Measurements from ENCODE around the gene KRTAP10-10. TPM values are rescaled to one million over a fixed set of nuclear protein-coding genes. Genes with fewer than 3 reads are reported as not detected.

KRTAP10-10 gene
- total and polyA plus RNA-seq, 9 of the 15 experiments (the other 6 are each of a cell fraction or from before 2014, with no cell fraction given) = not detected

DNA sequence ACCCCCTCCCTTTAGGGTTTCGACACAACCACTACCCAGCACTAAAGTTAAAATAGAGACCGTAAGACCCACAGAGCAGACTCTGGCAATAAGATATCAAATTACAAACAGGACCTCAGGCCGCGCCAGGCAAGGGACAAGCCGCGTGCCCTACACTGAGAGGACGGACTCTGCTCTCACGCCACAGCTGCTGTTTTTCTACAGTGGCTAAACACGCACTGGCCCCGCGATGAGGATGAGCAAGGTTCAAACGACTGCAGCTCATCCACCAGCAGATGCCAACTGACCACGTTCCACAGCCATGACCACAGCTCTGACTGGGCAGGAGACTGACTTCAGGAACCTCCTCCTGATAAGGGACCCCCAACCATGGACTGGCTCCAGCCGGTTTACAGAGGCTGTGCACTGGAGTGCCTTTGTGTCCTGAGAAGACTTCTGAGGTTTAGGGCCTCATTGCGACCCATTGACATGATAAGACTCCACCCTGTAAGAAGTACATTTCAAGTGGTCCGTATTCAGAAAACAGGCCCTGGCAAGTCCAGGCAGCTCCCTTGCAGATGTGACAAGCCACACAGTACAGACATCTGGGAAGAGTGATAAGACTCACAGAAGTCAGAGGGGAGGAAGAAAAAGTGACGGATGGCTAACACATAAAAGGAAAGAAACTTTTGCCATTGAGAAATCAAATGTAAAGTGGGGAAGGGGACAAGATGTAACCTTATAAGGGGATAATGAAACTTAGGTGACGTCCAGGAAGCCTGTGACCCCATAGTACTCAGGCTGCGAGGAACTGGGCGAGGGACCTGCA lies 43.4 kb upstream of the KRTAP10-10 start (continued):
- no peak for TF ChIP-seq NCOA2 (IDR thresholded peaks at IDR 0.05; ENCODE audit: partially characterized antibody in 2 of 2)
- peak; percentile 41 for TF ChIP-seq CCNT2 (IDR thresholded peaks at IDR 0.05; ENCODE audit: borderline replicate concordance, extremely low read depth, insufficient read length, low read depth, low read length)
- TF ChIP-seq FOXK1 (CRISPR knock-in tag; IDR thresholded peaks at IDR 0.05; ENCODE audit: borderline replicate concordance) = no peak
- TF ChIP-seq ZBTB43 (CRISPR knock-in tag; IDR thresholded peaks at IDR 0.05) = no peak
- 0 out of 2 replicates have a peak, but pooled peaks have one; percentile 29 for TF ChIP-seq MBD2 (IDR thresholded peaks at IDR 0.05; ENCODE audit: borderline replicate concordance, low read depth)
- peak; percentile 76 for TF ChIP-seq FOXM1 (IDR thresholded peaks at IDR 0.05; ENCODE audit: low read depth)
- TF ChIP-seq FOXM1 (CRISPR knock-in tag; IDR thresholded peaks at IDR 0.05; ENCODE audit: low read depth) = no peak
- peak; percentile 60; the same call in 1 of the 2 replicates for TF ChIP-seq CREB3L1 (IDR thresholded peaks at IDR 0.05; ENCODE audit: borderline replicate concordance, low read depth)
- TF ChIP-seq FUS (optimal IDR thresholded peaks at IDR 0.05; ENCODE audit: low read depth, low read length) = no peak
- TF ChIP-seq ZFP1 (CRISPR knock-in tag; IDR thresholded peaks at IDR 0.05) = 0 out of 2 replicates have a peak, but pooled peaks have one; percentile 7
- TF ChIP-seq SOX6 (IDR thresholded peaks at IDR 0.05) = peak; percentile 90
- no peak for TF ChIP-seq TCF7 (IDR thresholded peaks at IDR 0.05; ENCODE audit: borderline replicate concordance)
- 0 out of 2 replicates have a peak, but pooled peaks have one; percentile 23 for TF ChIP-seq ETV5 (CRISPR knock-in tag; IDR thresholded peaks at IDR 0.05; ENCODE audit: low read depth)
- peak; percentile 76 for TF ChIP-seq ZNF589 (CRISPR knock-in tag; IDR thresholded peaks at IDR 0.05; ENCODE audit: low read depth)
- TF ChIP-seq ZBTB7A (IDR thresholded peaks at IDR 0.05; ENCODE audit: borderline replicate concordance, control insufficient read depth, low read depth, low read length) = no peak
- no peak for TF ChIP-seq HDGF (IDR thresholded peaks at IDR 0.05)
- TF ChIP-seq KLF10 (CRISPR knock-in tag; IDR thresholded peaks at IDR 0.05) = no peak
- no peak for TF ChIP-seq ZNF316 (IDR thresholded peaks at IDR 0.05)
- TF ChIP-seq RAD21 (CRISPR knock-in tag; conservative IDR thresholded peaks at IDR 0.05 in 1 of 2, IDR thresholded peaks at IDR 0.05 in 1 of 2) = peak in 1 of 2 experiments; percentile 10; a peak in 1 of 4 replicates
- TF ChIP-seq ZMIZ1 (IDR thresholded peaks at IDR 0.05; ENCODE audit: low read depth in 2 of 2, low read length in 2 of 2) = peak in 1 of 2 experiments; percentile 85; a peak in 2 of 4 replicates

All from K562 (cell line).